Right atrium auricular region (tissue), 2 donors: Measurements from ENCODE around the gene KISS1R. TPM values are rescaled to one million over a fixed set of nuclear protein-coding genes. Genes with fewer than 3 reads are reported as not detected.
A peak's percentile ranks its signal among the peaks of the same experiment; 100 is the strongest.
"Not testable (repeated sequence)": the region's sequence is repeated elsewhere in the genome, so short reads cannot be mapped to it uniquely, and the experiment has no call there.

Experiments used
- DNase-seq: peaks from one replicate; pipeline ENCODE4 v3.0.0-alpha.2; 2019; ENCODE audit warnings: low spot score
- H3K27ac ChIP-seq, 2 donors: fragments of 200-600 bp; sonication (generic); 1 replicate in 1 of 2; 2 replicates in 1 of 2; pipeline ENCODE4 v1.5.1; 2016 to 2019
- H3K27me3 ChIP-seq, 2 donors: fragments of 200-600 bp; sonication (generic); one replicate each; pipeline versions ENCODE4 v1.5.1 to v1.6.0; 2017 to 2019
- H3K36me3 ChIP-seq: fragments of 200-600 bp; sonication (generic); one replicate; pipeline ENCODE4 v1.5.1; 2016
- H3K4me1 ChIP-seq, 2 donors: fragments of 200-600 bp; sonication (generic); one replicate each; pipeline versions ENCODE4 v1.5.1 to v1.6.0; 2017 to 2019
- H3K4me3 ChIP-seq, 2 donors: fragments of 200-600 bp; sonication (generic); 1 replicate in 1 of 2; 2 replicates in 1 of 2; pipeline ENCODE4 v1.5.1; 2017 to 2019; ENCODE audit warnings: mild to moderate bottlenecking in 1 of 2, moderate library complexity in 1 of 2
- H3K9me3 ChIP-seq, 2 donors: fragments of 200-600 bp; sonication (generic); one replicate each; pipeline ENCODE4 v1.5.1; 2019
- total RNA-seq, 2 donors: library from RNA; depleted of rRNA; stranded (reverse); fragments of >200 nt; gene quantifications; one replicate each; pipeline ENCODE4 v1.1.0, GENCODE V29; 2016
- TF ChIP-seq, protein P1 (sequence below), 2 donors: fragments of 200-600 bp; sonication (generic); IDR thresholded peaks; one replicate each; pipeline ENCODE4 v1.5.1; 2019; ENCODE audit warnings: antibody characterized with exemption in 2 of 2

The KISS1R gene
- total RNA-seq, 2 donors from 2014 or later, result not detected

GRCh38 chr19:887072-887471 lies 30.1 kb upstream of the KISS1R start:
- TF ChIP-seq, protein P1, sequence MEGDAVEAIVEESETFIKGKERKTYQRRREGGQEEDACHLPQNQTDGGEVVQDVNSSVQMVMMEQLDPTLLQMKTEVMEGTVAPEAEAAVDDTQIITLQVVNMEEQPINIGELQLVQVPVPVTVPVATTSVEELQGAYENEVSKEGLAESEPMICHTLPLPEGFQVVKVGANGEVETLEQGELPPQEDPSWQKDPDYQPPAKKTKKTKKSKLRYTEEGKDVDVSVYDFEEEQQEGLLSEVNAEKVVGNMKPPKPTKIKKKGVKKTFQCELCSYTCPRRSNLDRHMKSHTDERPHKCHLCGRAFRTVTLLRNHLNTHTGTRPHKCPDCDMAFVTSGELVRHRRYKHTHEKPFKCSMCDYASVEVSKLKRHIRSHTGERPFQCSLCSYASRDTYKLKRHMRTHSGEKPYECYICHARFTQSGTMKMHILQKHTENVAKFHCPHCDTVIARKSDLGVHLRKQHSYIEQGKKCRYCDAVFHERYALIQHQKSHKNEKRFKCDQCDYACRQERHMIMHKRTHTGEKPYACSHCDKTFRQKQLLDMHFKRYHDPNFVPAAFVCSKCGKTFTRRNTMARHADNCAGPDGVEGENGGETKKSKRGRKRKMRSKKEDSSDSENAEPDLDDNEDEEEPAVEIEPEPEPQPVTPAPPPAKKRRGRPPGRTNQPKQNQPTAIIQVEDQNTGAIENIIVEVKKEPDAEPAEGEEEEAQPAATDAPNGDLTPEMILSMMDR (IDR thresholded peaks at IDR 0.05), result no peak
- Histone ChIP-seq H3K36me3 (peaks cover 53% of the 10 kb centered on the region), H3K4me1 (peaks cover 0 to 8% of the 10 kb centered on the region in 2 donors), H3K27me3 (no peaks in the 10 kb centered on the region), H3K27ac (no peak overlapping the region), H3K4me3 (no peak overlapping the region), H3K9me3 (no peaks in the 10 kb centered on the region)
- no peak for DNase-seq

DNA sequence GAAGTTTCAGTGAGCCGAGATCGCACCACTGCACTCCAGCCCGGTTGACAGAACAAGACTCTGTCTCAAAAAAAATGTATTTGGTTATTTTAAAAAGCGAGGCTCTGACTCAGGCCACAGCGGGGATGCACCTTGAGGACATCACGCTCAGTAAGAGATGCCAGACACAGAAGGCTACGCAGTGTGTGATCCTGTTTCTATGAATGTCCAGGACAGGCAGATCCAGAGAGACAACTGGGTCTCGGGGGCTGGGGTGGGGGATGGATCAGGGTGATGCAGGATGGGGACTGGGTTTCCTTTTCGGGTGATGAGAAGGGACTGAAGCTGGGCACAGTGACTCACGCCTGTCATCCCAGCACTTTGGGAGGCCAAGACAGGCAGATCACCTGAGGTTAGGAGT lies 29.5 kb upstream of the KISS1R start:
- peaks cover 48% of the 10 kb centered on the region for H3K36me3 ChIP-seq

GRCh38 chr19:888581-889385 lies 28.4 kb upstream of the KISS1R start:
- peaks cover 43% of the 10 kb centered on the region for H3K36me3 ChIP-seq
- no peaks in the 10 kb centered on the region for H3K9me3 ChIP-seq
- TF ChIP-seq, protein P1 (IDR thresholded peaks at IDR 0.05), result no peak
- DNase-seq, result no peak
- peaks cover 0 to 16% of the 10 kb centered on the region in 2 donors for H3K4me1 ChIP-seq
- H3K27me3 ChIP-seq, result no peaks in the 10 kb centered on the region
- no peak overlapping the region for H3K4me3 ChIP-seq
- no peak overlapping the region for H3K27ac ChIP-seq

More for the DNA sequence above, 29.5 kb upstream of the KISS1R start:
- Histone ChIP-seq H3K4me3 (no peak overlapping the region), H3K9me3 (no peaks in the 10 kb centered on the region), H3K4me1 (peaks cover 0 to 12% of the 10 kb centered on the region in 2 donors), H3K27me3 (no peaks in the 10 kb centered on the region), H3K27ac (no peak overlapping the region)
- no peak for DNase-seq
- TF ChIP-seq, protein P1 (IDR thresholded peaks at IDR 0.05), result no peak

GRCh38 chr19:889662-890295 lies 27.4 kb upstream of the KISS1R start:
- Histone ChIP-seq H3K4me3 (no peak overlapping the region), H3K27ac (no peak overlapping the region), H3K27me3 (no peaks in the 10 kb centered on the region), H3K4me1 (peaks cover 0 to 18% of the 10 kb centered on the region in 2 donors), H3K9me3 (no peaks in the 10 kb centered on the region), H3K36me3 (peaks cover 38% of the 10 kb centered on the region)
- TF ChIP-seq, protein P1 (IDR thresholded peaks at IDR 0.05), result no peak
- no peak for DNase-seq

GRCh38 chr19:890831-891230 lies 26.3 kb upstream of the KISS1R start:
- TF ChIP-seq, protein P1 (IDR thresholded peaks at IDR 0.05), result no peak
- H3K4me3 ChIP-seq, result no peak overlapping the region
- H3K9me3 ChIP-seq, result no peaks in the 10 kb centered on the region
- peaks cover 0 to 18% of the 10 kb centered on the region in 2 donors for H3K4me1 ChIP-seq
- H3K27me3 ChIP-seq, result no peaks in the 10 kb centered on the region
- DNase-seq, result no peak
- peaks cover 27% of the 10 kb centered on the region for H3K36me3 ChIP-seq
- no peak overlapping the region for H3K27ac ChIP-seq

GRCh38 chr19:891421-892200 lies 25.5 kb upstream of the KISS1R start:
- H3K4me1 ChIP-seq, result peaks cover 0 to 18% of the 10 kb centered on the region in 2 donors
- H3K4me3 ChIP-seq, result peak overlapping the region; percentile 88 to 93
- H3K9me3 ChIP-seq, H3K27me3 ChIP-seq, DNase-seq: not testable (repeated sequence)
- peaks cover 20% of the 10 kb centered on the region for H3K36me3 ChIP-seq
- peak overlapping the region in 1 of 2 donors; percentile 93 for H3K27ac ChIP-seq
